SK-N-SH (cell line): ENCODE results near the gene INAVA. TPM values are rescaled to one million over a fixed set of nuclear protein-coding genes. Genes with fewer than 3 reads are reported as not detected.

ENCODE experiments used
- CTCF ChIA-PET: fragments of 300-600, 350-600 bp; formaldehyde crosslinking; extraction: SDS; loops from one replicate; lab custom pipeline; 2021; lab: Yijun Ruan, JAX
- POLR2A ChIA-PET: fragments of 350-600 bp; sonication (Branson Sonifier 250); formaldehyde crosslinking; extraction: SDS; loops from one replicate; lab custom pipeline; 2020; ENCODE audit warnings: antibody characterized with exemption, inconsistent platforms; lab: Yijun Ruan, JAX
- DNase-seq: peaks from one replicate; pipeline ENCODE4 v3.0.0; 2012
- H2AFZ ChIP-seq: fragments of 200-600 bp; sonication (generic); 2 replicates; pipeline ENCODE4 v1.8.1; 2016; ENCODE audit warnings: antibody characterized with exemption, mild to moderate bottlenecking, low read depth
- H3F3A ChIP-seq: fragments of 200-600 bp; sonication (generic); replicated peaks from 2 replicates; pipeline ENCODE3; 2016; ENCODE audit warnings: antibody characterized with exemption, mild to moderate bottlenecking; ENCODE audit not compliant: insufficient read depth
- H3K27ac ChIP-seq, 2 experiments: fragments of 200-500 bp in 1 of 2; fragments of 200-600 bp in 1 of 2; sonication (Bioruptor generic) in 1 of 2; sonication (generic), shearing (Covaris generic) in 1 of 2; 2 replicates each; pipeline versions ENCODE4 v1.5.1 to v1.6.1; 2014 to 2016; ENCODE audit warnings: low read depth in 2 of 2, inconsistent platforms in 1 of 2, low read length in 1 of 2, mild to moderate bottlenecking in 1 of 2, mixed read lengths in 1 of 2
- H3K27me3 ChIP-seq: fragments of 200-600 bp; sonication (generic), shearing (Covaris generic); 2 replicates; pipeline ENCODE4 v1.6.1; 2016; ENCODE audit warnings: mixed run types; ENCODE audit not compliant: insufficient read depth
- H3K36me3 ChIP-seq, 2 experiments: fragments of 200-500 bp in 1 of 2; fragments of 200-600 bp in 1 of 2; sonication (Bioruptor generic) in 1 of 2; sonication (generic) in 1 of 2; replicated peaks in 1 of 2; 2 replicates each; pipeline versions ENCODE3 to v1.5.1; 2014 to 2016; ENCODE audit warnings: low read length in 1 of 2, mild to moderate bottlenecking in 1 of 2; ENCODE audit not compliant: insufficient read depth in 2 of 2, control insufficient read depth in 1 of 2
- H3K4me1 ChIP-seq, 2 experiments: fragments of 200-500 bp in 1 of 2; fragments of 200-600 bp in 1 of 2; sonication (Bioruptor generic) in 1 of 2; sonication (generic), shearing (Covaris generic) in 1 of 2; 2 replicates each; pipeline versions ENCODE4 v1.5.1 to v1.6.1; 2014 to 2016; ENCODE audit warnings: low read depth in 1 of 2, low read length in 1 of 2, mixed run types in 1 of 2; ENCODE audit not compliant: insufficient read depth in 2 of 2, control insufficient read depth in 1 of 2
- H3K4me2 ChIP-seq: fragments of 200-600 bp; sonication (generic), shearing (Covaris generic); 2 replicates; pipeline ENCODE4 v1.6.1; 2017; ENCODE audit warnings: mixed run types
- H3K4me3 ChIP-seq, 2 experiments: fragments of 200-500 bp in 1 of 2; fragments of 200-600 bp in 1 of 2; sonication (Bioruptor generic) in 1 of 2; sonication (generic), shearing (Covaris generic) in 1 of 2; 2 replicates each; pipeline versions ENCODE4 v1.5.1 to v1.8.1; 2014 to 2016; ENCODE audit warnings: low read depth in 2 of 2, inconsistent platforms in 1 of 2, low read length in 1 of 2, mild to moderate bottlenecking in 1 of 2, mixed read lengths in 1 of 2, moderate library complexity in 1 of 2
- H3K79me2 ChIP-seq: fragments of 200-600 bp; sonication (generic); 2 replicates; pipeline ENCODE4 v1.8.1; 2017; ENCODE audit warnings: mild to moderate bottlenecking; ENCODE audit not compliant: insufficient read depth
- H3K9ac ChIP-seq: fragments of 200-600 bp; sonication (generic); 2 replicates; pipeline ENCODE4 v1.6.1; 2017; ENCODE audit warnings: mixed run types
- H3K9me2 ChIP-seq: fragments of 200-600 bp; sonication (generic); 2 replicates; pipeline ENCODE4 v1.6.1; 2017; ENCODE audit warnings: mixed run types
- H3K9me3 ChIP-seq: fragments of 200-600 bp; sonication (generic); 2 replicates; pipeline ENCODE4 v1.6.1; 2017; ENCODE audit warnings: mixed run types, mild to moderate bottlenecking, moderate library complexity
- H4K20me1 ChIP-seq: fragments of 200-600 bp; sonication (generic); 2 replicates; pipeline ENCODE4 v1.6.1; 2017; ENCODE audit warnings: mild to moderate bottlenecking, mixed run types; ENCODE audit not compliant: insufficient read depth
- ELF1 ChIP-seq: IDR thresholded peaks from 2 replicates; pipeline ENCODE4 v1.4.0; 2012
- EP300 ChIP-seq, 2 experiments: IDR thresholded peaks; 2 replicates each; pipeline versions ENCODE4 v1.4.0 to v1.6.1; 2012; ENCODE audit warnings: borderline replicate concordance in 1 of 2, low read depth in 1 of 2, low read length in 1 of 2
- FOSL2 ChIP-seq: IDR thresholded peaks from 2 replicates; pipeline ENCODE4 v1.4.0; 2012; ENCODE audit warnings: low read depth, mild to moderate bottlenecking, moderate library complexity, borderline replicate concordance
- GATA2 ChIP-seq: sonication (generic); formaldehyde crosslinking; IDR thresholded peaks from 2 replicates; pipeline ENCODE4 v1.5.0; 2020; ENCODE audit warnings: mild to moderate bottlenecking, missing genetic modification reagents
- POLR2AphosphoS5 ChIP-seq: IDR thresholded peaks from 2 replicates; pipeline ENCODE4 v1.6.1; 2012; ENCODE audit warnings: low read depth, low read length
- RCOR1 ChIP-seq: fragments of 150-350 bp; IDR thresholded peaks from 2 replicates; pipeline ENCODE4 v1.6.1; 2017; ENCODE audit warnings: antibody characterized with exemption, low read length
- TCF12 ChIP-seq: IDR thresholded peaks from 2 replicates; pipeline ENCODE4 v1.4.0; 2012
- WGBS: methylation state at CpG from one replicate; pipeline ENCODE4 v1.1.6; 2017; ENCODE audit warnings: low lambda C conversion rate; 5-methylcytosine and 5-hydroxymethylcytosine counted together
- polyA plus RNA-seq, 3 experiments: library from polyadenylated mRNA; depleted of rRNA; stranded (reverse); fragments of >200 nt; gene quantifications; 2 replicates each; pipeline ENCODE4 v1.2.3, GENCODE V29; 2012
- TF ChIP-seq, protein P1 (sequence below): fragments of 200-600 bp; sonication (generic); IDR thresholded peaks from 2 replicates; pipeline ENCODE4 v1.6.1; 2017; ENCODE audit warnings: antibody characterized with exemption, mild to moderate bottlenecking, moderate library complexity
- TF ChIP-seq, protein P2 (sequence below): IDR thresholded peaks from 2 replicates; pipeline ENCODE4 v1.4.0; 2012; ENCODE audit warnings: low read depth, borderline replicate concordance
- TF ChIP-seq, protein P3 (sequence below): IDR thresholded peaks from 2 replicates; pipeline ENCODE4 v1.4.0; 2012; ENCODE audit warnings: low read depth, borderline replicate concordance
- TF ChIP-seq, protein P4 (sequence below): fragments of 150-350 bp; IDR thresholded peaks from 2 replicates; pipeline ENCODE4 v1.6.1; 2017; ENCODE audit warnings: antibody characterized with exemption, low read length, low read depth, borderline replicate concordance

The INAVA gene
- polyA plus RNA-seq, 1 of the 3 experiments (the other 2 are of a cell fraction), result 0.12 TPM

DNA sequence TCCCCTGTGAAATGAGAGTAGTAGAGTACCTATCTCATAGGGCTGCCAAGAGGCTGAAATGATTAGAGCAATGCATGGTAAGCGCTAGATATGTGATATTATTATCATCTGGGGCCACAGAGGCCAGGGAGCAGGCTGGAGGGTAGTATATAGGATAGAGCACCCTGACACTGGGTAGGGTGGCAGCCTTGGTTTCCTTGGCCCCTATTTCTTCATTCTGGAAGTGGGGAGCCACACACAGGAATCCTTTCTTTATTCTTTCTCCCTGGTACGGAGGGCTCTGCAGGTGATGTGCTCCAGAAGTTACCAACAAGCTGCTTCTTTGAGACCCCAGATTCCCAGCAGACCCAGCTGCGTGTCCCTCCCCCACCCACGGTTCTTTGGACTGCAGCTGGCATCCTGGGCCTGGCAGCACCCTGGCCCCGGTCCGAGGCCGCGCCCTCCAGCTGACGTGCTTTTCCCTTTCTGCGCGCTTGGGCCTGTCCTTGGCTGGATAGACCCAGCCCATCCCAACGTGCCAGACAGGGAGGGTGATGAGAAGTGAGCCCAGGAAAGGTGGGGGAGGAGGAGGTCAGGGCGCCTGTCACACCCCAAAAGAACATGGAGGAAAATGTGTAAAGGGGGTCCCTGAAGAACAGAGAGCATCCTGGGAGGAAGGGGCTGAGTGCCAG, 18.2 kb downstream of the INAVA start:
- Histone ChIP-seq H4K20me1 (no peaks in the 10 kb centered on the region), H2AFZ (no peak overlapping the region), H3K9me2 (no peaks in the 10 kb centered on the region), H3K9me3 (no peaks in the 10 kb centered on the region), H3K79me2 (no peaks in the 10 kb centered on the region), H3K27me3 (no peaks in the 10 kb centered on the region), H3K9ac (no peak overlapping the region), H3K4me1 (no peaks in the 10 kb centered on the region), H3K4me2 (no peak overlapping the region), H3K27ac (no peak overlapping the region), H3F3A (no peaks in the 10 kb centered on the region), H3K36me3 (no peaks in the 10 kb centered on the region), H3K4me3 (no peak overlapping the region)
- TF ChIP-seq TCF12 (no peak), FOSL2 (no peak), GATA2 (CRISPR knock-in tag) (no peak)
- TF ChIP-seq, protein P1, sequence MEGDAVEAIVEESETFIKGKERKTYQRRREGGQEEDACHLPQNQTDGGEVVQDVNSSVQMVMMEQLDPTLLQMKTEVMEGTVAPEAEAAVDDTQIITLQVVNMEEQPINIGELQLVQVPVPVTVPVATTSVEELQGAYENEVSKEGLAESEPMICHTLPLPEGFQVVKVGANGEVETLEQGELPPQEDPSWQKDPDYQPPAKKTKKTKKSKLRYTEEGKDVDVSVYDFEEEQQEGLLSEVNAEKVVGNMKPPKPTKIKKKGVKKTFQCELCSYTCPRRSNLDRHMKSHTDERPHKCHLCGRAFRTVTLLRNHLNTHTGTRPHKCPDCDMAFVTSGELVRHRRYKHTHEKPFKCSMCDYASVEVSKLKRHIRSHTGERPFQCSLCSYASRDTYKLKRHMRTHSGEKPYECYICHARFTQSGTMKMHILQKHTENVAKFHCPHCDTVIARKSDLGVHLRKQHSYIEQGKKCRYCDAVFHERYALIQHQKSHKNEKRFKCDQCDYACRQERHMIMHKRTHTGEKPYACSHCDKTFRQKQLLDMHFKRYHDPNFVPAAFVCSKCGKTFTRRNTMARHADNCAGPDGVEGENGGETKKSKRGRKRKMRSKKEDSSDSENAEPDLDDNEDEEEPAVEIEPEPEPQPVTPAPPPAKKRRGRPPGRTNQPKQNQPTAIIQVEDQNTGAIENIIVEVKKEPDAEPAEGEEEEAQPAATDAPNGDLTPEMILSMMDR, result no peak
- TF ChIP-seq, protein P2, sequence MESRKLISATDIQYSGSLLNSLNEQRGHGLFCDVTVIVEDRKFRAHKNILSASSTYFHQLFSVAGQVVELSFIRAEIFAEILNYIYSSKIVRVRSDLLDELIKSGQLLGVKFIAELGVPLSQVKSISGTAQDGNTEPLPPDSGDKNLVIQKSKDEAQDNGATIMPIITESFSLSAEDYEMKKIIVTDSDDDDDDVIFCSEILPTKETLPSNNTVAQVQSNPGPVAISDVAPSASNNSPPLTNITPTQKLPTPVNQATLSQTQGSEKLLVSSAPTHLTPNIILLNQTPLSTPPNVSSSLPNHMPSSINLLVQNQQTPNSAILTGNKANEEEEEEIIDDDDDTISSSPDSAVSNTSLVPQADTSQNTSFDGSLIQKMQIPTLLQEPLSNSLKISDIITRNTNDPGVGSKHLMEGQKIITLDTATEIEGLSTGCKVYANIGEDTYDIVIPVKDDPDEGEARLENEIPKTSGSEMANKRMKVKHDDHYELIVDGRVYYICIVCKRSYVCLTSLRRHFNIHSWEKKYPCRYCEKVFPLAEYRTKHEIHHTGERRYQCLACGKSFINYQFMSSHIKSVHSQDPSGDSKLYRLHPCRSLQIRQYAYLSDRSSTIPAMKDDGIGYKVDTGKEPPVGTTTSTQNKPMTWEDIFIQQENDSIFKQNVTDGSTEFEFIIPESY, result no peak
- TF ChIP-seq, protein P3, sequence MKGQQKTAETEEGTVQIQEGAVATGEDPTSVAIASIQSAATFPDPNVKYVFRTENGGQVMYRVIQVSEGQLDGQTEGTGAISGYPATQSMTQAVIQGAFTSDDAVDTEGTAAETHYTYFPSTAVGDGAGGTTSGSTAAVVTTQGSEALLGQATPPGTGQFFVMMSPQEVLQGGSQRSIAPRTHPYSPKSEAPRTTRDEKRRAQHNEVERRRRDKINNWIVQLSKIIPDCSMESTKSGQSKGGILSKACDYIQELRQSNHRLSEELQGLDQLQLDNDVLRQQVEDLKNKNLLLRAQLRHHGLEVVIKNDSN, result no peak
- WGBS, result 80% methylated on average over 13 of the region's 13 CpGs
- DNase-seq, result no peak
- POLR2A ChIA-PET, result no interaction called here
- CTCF ChIA-PET, result interaction anchor here (1.5 kb wide), 1 partner anchor 22 kb away, joined by 6 read pairs; no protein-coding TSS in a partner anchor

DNA sequence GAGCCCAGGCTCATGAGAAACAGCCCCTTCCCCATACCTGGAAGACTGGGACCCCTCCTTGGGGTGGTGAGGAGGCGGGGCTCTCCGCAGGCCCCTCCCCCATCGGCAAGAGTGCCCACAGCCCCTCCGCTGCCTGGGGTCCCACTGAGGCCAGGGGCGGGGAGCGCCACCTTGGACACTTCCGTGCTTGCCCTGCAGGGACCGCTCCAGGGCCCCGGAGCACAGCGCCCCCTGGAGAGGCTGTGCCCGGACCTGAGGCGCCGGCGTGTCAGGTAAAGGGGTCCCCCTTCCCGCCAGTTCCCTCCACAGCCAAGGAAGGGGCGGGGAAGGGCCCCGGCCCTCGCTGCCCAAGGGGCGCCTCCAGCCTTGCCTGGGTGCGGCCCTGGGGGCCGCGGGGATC, 21.5 kb downstream of the INAVA start:
- DNase-seq, result no peak
- H3K4me3 ChIP-seq, result no peak overlapping the region
- H3F3A ChIP-seq, result no peaks in the 10 kb centered on the region
- H3K4me1 ChIP-seq, result no peaks in the 10 kb centered on the region
- H3K4me2 ChIP-seq, result no peak overlapping the region
- ChIA-PET CTCF (interaction anchor here (1.0 kb wide), 1 partner anchor 32 kb away, joined by 3 read pairs; no protein-coding TSS in a partner anchor), POLR2A (no interaction called here)
- TF ChIP-seq ELF1, result no peak
- TF ChIP-seq POLR2AphosphoS5, result no peak
- no peak for TF ChIP-seq EP300 (IDR thresholded peaks at IDR 0.05; ENCODE audit: borderline replicate concordance in 1 of 2, low read depth in 1 of 2, low read length in 1 of 2)
- no peak for TF ChIP-seq RCOR1
- TF ChIP-seq, protein P4, sequence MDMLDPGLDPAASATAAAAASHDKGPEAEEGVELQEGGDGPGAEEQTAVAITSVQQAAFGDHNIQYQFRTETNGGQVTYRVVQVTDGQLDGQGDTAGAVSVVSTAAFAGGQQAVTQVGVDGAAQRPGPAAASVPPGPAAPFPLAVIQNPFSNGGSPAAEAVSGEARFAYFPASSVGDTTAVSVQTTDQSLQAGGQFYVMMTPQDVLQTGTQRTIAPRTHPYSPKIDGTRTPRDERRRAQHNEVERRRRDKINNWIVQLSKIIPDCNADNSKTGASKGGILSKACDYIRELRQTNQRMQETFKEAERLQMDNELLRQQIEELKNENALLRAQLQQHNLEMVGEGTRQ, result no peak
- no peaks in the 10 kb centered on the region for H4K20me1 ChIP-seq
- H3K9ac ChIP-seq, result no peak overlapping the region
- H3K27me3 ChIP-seq, result no peaks in the 10 kb centered on the region
- H3K36me3 ChIP-seq, result no peaks in the 10 kb centered on the region
- H3K79me2 ChIP-seq, result no peaks in the 10 kb centered on the region
- 100% methylated on average over 2 of the region's 22 CpGs for WGBS
- no peaks in the 10 kb centered on the region for H3K9me3 ChIP-seq
- H3K9me2 ChIP-seq, result no peaks in the 10 kb centered on the region
- no peak overlapping the region for H2AFZ ChIP-seq
- no peak overlapping the region for H3K27ac ChIP-seq
